Mucosa of descending colon (tissue), 3 donors: ENCODE results near the gene CADM1. TPM values are rescaled to one million over a fixed set of nuclear protein-coding genes. Genes with fewer than 3 reads are reported as not detected.

Experiments
- ATAC-seq: fragments of 200-7000 bp; cut with Tn5 transposase; one replicate; pipeline ENCODE4 v1.9.1; 2020; ENCODE audit warnings: mild to moderate bottlenecking, moderate library complexity
- DNase-seq, 3 donors: peaks; one replicate each; pipeline ENCODE4 v3.0.0-alpha.2; 2020
- H3K36me3 ChIP-seq: fragments of 200-600 bp; one replicate; pipeline ENCODE4 v1.8.0; 2021; ENCODE audit warnings: low read depth, mild to moderate bottlenecking
- H3K4me1 ChIP-seq: fragments of 200-600 bp; one replicate; pipeline ENCODE4 v1.8.0; 2021; ENCODE audit warnings: low read depth, mild to moderate bottlenecking
- H3K4me3 ChIP-seq: fragments of 200-600 bp; one replicate; pipeline ENCODE4 v1.8.0; 2021; ENCODE audit warnings: mild to moderate bottlenecking
- H3K9me3 ChIP-seq: fragments of 200-600 bp; one replicate; pipeline ENCODE4 v1.8.0; 2021; ENCODE audit warnings: mild to moderate bottlenecking
- intact Hi-C, 2 donors: fragments of 100-400 bp; cut with DNase I in 1 of 2; cut with micrococcal nuclease in 1 of 2; formaldehyde crosslinking; loops; one replicate each; pipeline versions ENCODE4 v1.11.0 to v1.11.1; 2022; cut with DNase I, micrococcal nuclease
- total RNA-seq, 3 donors: library from RNA; stranded (reverse); fragmentation: NEBNext Ultra II Directional in 2 of 3; extraction: Animal tissue kit (Norgen Biotek cat#: 25700) in 2 of 3; gene quantifications; one replicate each; pipeline versions ENCODE4 v1.2.1 to v1.2.4, GENCODE V29; 2021 to 2023
- TF ChIP-seq, protein P1 (sequence below): fragments of 200-600 bp; IDR thresholded peaks from one replicate; pipeline ENCODE4 v1.8.0; 2022; ENCODE audit warnings: antibody characterized with exemption, mild to moderate bottlenecking
- donor health status: DM: no; HTN: no; CAD: no; lungs with moderate emphysema.
- donor health status: DM: no; HTN: no; CAD: no.
- donor health status: DM: no; HTN: yes; CAD: no.

The CADM1 gene
- total RNA-seq, 3 donors from 2014 or later = 4.3 to 20.2 (median 7.2) TPM

GRCh38 chr11:115188188-115188897 is 315.9 kb downstream of the CADM1 start:
- TF ChIP-seq, protein P1, sequence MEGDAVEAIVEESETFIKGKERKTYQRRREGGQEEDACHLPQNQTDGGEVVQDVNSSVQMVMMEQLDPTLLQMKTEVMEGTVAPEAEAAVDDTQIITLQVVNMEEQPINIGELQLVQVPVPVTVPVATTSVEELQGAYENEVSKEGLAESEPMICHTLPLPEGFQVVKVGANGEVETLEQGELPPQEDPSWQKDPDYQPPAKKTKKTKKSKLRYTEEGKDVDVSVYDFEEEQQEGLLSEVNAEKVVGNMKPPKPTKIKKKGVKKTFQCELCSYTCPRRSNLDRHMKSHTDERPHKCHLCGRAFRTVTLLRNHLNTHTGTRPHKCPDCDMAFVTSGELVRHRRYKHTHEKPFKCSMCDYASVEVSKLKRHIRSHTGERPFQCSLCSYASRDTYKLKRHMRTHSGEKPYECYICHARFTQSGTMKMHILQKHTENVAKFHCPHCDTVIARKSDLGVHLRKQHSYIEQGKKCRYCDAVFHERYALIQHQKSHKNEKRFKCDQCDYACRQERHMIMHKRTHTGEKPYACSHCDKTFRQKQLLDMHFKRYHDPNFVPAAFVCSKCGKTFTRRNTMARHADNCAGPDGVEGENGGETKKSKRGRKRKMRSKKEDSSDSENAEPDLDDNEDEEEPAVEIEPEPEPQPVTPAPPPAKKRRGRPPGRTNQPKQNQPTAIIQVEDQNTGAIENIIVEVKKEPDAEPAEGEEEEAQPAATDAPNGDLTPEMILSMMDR = no peak
- Histone ChIP-seq H3K4me3 (no peak overlapping the region), H3K9me3 (no peaks in the 10 kb centered on the region), H3K4me1 (no peaks in the 10 kb centered on the region), H3K36me3 (no peaks in the 10 kb centered on the region)
- DNase-seq = no peak
- intact Hi-C loops = no loop called here
- ATAC-seq = peak; percentile 17

GRCh38 chr11:115185931-115186330 is 318.3 kb downstream of the CADM1 start:
- no peaks in the 10 kb centered on the region for H3K4me1 ChIP-seq
- intact Hi-C loops = no loop called here
- ATAC-seq = no peak
- H3K9me3 ChIP-seq = no peaks in the 10 kb centered on the region
- no peak overlapping the region for H3K4me3 ChIP-seq
- TF ChIP-seq, protein P1 = no peak
- H3K36me3 ChIP-seq = no peaks in the 10 kb centered on the region
- no peak for DNase-seq

DNA sequence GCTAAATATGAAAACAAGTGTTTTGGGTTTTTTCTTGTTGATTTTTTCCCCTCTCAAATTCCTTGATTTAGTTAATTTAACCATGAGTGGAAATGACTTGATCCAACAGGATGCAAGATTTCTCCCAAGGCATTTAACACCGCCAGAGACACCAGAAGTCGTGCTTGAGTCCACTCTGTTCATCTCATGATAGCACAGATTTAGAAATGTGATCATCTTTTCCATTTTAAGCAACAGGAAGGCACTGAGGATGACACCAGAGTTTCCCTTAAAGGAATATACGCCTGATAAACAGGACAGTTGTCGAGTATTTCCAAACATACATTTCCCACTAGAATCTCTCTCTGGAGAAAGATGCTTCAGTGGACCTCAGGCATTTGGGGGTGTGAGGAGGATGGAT is 318.7 kb downstream of the CADM1 start:
- TF ChIP-seq, protein P1 = no peak
- no peaks in the 10 kb centered on the region for H3K4me1 ChIP-seq
- H3K36me3 ChIP-seq = no peaks in the 10 kb centered on the region
- DNase-seq (no peak), ATAC-seq (no peak)
- no peak overlapping the region for H3K4me3 ChIP-seq
- intact Hi-C loops = no loop called here
- no peaks in the 10 kb centered on the region for H3K9me3 ChIP-seq

GRCh38 chr11:115184901-115185300 is 319.3 kb downstream of the CADM1 start:
- Histone ChIP-seq H3K9me3 (no peaks in the 10 kb centered on the region), H3K36me3 (no peaks in the 10 kb centered on the region), H3K4me3 (no peak overlapping the region), H3K4me1 (no peaks in the 10 kb centered on the region)
- intact Hi-C loops = no loop called here
- ATAC-seq (no peak), DNase-seq (no peak)
- TF ChIP-seq, protein P1 = no peak

GRCh38 chr11:115183830-115184229 is 320.4 kb downstream of the CADM1 start:
- DNase-seq (no peak), ATAC-seq (no peak)
- Histone ChIP-seq H3K36me3 (no peaks in the 10 kb centered on the region), H3K9me3 (no peaks in the 10 kb centered on the region), H3K4me3 (no peak overlapping the region), H3K4me1 (no peaks in the 10 kb centered on the region)
- intact Hi-C loops = no loop called here
- TF ChIP-seq, protein P1 = no peak
